HEK293T (cell line): ENCODE data around the gene GNG12.

ENCODE experiments used
- CTCF ChIA-PET: fragments of 350-600 bp; formaldehyde crosslinking; extraction: SDS; loops from one replicate; lab custom pipeline; 2021; ENCODE audit warnings: antibody characterized with exemption, inconsistent platforms; lab: Yijun Ruan, JAX
- POLR2A ChIA-PET: fragments of 350-600 bp; formaldehyde crosslinking; extraction: SDS; loops from one replicate; lab custom pipeline; 2020; ENCODE audit warnings: antibody characterized with exemption, inconsistent platforms; lab: Yijun Ruan, JAX
- DNase-seq: peaks from one replicate; pipeline ENCODE4 v3.0.0; 2012; ENCODE audit warnings: mixed read lengths; ENCODE audit errors: extremely low spot score
- ARNT ChIP-seq: fragments of 450-650 bp; IDR thresholded peaks from 2 replicates; pipeline ENCODE4 v1.6.1; 2017; ENCODE audit warnings: mild to moderate bottlenecking
- BHLHE40 ChIP-seq: fragments of 450-650 bp; IDR thresholded peaks from 2 replicates; pipeline ENCODE4 v1.6.1; 2016; ENCODE audit warnings: mild to moderate bottlenecking, moderate library complexity, borderline replicate concordance
- CTBP1 ChIP-seq: fragments of 450-650 bp; IDR thresholded peaks from 2 replicates; pipeline ENCODE4 v1.6.1; 2016; ENCODE audit warnings: borderline replicate concordance
- FOXA1 ChIP-seq: fragments of 450-650 bp; IDR thresholded peaks from 2 replicates; pipeline ENCODE4 v1.6.1; 2016; ENCODE audit warnings: mild to moderate bottlenecking
- FOXK2 ChIP-seq: fragments of 450-650 bp; IDR thresholded peaks from 2 replicates; pipeline ENCODE4 v1.6.1; 2016; ENCODE audit warnings: mild to moderate bottlenecking
- FOXM1 ChIP-seq: fragments of 450-650 bp; IDR thresholded peaks from 2 replicates; pipeline ENCODE4 v1.6.1; 2017; ENCODE audit warnings: mild to moderate bottlenecking, borderline replicate concordance
- HDGF ChIP-seq: fragments of 450-650 bp; IDR thresholded peaks from 2 replicates; pipeline ENCODE4 v1.6.1; 2017; ENCODE audit warnings: antibody characterized with exemption, borderline replicate concordance
- L3MBTL2 ChIP-seq: fragments of 450-650 bp; conservative IDR thresholded peaks from 2 replicates; pipeline ENCODE4 v1.6.1; 2016; ENCODE audit warnings: mild to moderate bottlenecking
- LEF1 ChIP-seq: fragments of 450-650 bp; IDR thresholded peaks from 2 replicates; pipeline ENCODE4 v1.6.1; 2017; ENCODE audit warnings: mild to moderate bottlenecking, borderline replicate concordance
- NFRKB ChIP-seq: fragments of 450-650 bp; IDR thresholded peaks from 2 replicates; pipeline ENCODE4 v1.6.1; 2016; ENCODE audit warnings: mild to moderate bottlenecking, moderate library complexity
- SP1 ChIP-seq: fragments of 450-650 bp; IDR thresholded peaks from 2 replicates; pipeline ENCODE4 v1.6.1; 2017
- SUZ12 ChIP-seq: fragments of 450-650 bp; IDR thresholded peaks from 2 replicates; pipeline ENCODE4 v1.6.1; 2016; ENCODE audit warnings: mild to moderate bottlenecking
- TARDBP ChIP-seq: fragments of 450-650 bp; IDR thresholded peaks from 2 replicates; pipeline ENCODE4 v1.6.1; 2016
- ZNF384 ChIP-seq: fragments of 450-650 bp; IDR thresholded peaks from 2 replicates; pipeline ENCODE4 v1.6.1; 2016
- TF ChIP-seq, protein P1 (sequence below): fragments of 450-650 bp; IDR thresholded peaks from 2 replicates; pipeline ENCODE4 v1.6.1; 2016

Gene GNG12

DNA sequence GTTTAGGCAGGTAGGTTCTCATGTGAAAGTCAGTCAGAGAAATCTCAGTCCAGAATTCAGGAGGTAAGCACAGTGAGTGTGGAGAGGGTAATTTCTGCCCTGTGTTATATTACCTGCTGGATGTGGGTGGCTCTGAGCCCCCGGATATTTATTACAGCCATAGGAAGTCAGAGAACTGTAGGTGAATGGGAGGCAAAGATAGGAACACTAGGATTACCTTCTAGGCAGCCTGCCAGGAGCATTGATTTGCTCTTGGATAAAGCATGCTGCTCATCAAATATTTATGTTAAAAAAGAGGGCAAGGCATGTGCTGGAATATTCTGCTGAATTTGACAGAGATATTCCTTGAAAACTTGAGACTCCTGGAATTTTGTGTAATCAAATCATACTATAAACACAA lies 8.5 kb downstream of the GNG12 start:
- no peak for DNase-seq
- no peak for TF ChIP-seq BHLHE40
- ChIA-PET CTCF (interaction anchor here (0.7 kb wide), 1 partner anchor 80 kb away, joined by 3 read pairs; no protein-coding TSS in a partner anchor), POLR2A (no interaction called here)

DNA sequence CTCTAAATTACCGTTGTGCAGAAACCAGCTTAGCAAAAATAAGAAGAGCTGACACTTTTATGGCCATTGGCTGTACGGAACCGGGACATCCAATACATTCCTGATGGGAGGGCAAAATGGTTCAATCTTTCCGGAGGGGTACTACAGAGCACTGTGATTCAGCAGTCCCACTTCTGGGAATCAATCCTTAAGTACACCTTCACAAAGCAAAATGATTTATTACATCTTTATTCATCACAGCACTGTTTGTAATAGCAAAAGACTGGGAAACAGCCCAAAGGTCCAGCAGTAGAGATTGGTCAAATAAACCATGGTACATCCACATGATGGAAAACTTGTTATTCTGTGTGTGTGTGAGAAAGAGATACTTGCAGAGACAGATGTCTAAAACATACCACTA lies 9.7 kb downstream of the GNG12 start:
- ChIA-PET CTCF (no interaction called here), POLR2A (no interaction called here)
- no peak for TF ChIP-seq BHLHE40
- no peak for TF ChIP-seq FOXA1
- TF ChIP-seq ZNF384: no peak
- TF ChIP-seq, protein P1, sequence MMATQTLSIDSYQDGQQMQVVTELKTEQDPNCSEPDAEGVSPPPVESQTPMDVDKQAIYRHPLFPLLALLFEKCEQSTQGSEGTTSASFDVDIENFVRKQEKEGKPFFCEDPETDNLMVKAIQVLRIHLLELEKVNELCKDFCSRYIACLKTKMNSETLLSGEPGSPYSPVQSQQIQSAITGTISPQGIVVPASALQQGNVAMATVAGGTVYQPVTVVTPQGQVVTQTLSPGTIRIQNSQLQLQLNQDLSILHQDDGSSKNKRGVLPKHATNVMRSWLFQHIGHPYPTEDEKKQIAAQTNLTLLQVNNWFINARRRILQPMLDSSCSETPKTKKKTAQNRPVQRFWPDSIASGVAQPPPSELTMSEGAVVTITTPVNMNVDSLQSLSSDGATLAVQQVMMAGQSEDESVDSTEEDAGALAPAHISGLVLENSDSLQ: 0 out of 2 replicates have a peak, but pooled peaks have one; percentile 30
- TF ChIP-seq HDGF: no peak
- TF ChIP-seq FOXK2: no peak
- DNase-seq: no peak

- TF ChIP-seq ARNT (no peak), L3MBTL2 (no peak), SUZ12 (no peak), BHLHE40 (no peak), ZNF384 (no peak), HDGF (no peak), LEF1 (no peak)
- POLR2A ChIA-PET: no interaction called here
- no peak for DNase-seq
- CTCF ChIA-PET: no interaction called here
Measured at GRCh38 chr1:67821263-67821662, 12.0 kb downstream of the GNG12 start.

DNA sequence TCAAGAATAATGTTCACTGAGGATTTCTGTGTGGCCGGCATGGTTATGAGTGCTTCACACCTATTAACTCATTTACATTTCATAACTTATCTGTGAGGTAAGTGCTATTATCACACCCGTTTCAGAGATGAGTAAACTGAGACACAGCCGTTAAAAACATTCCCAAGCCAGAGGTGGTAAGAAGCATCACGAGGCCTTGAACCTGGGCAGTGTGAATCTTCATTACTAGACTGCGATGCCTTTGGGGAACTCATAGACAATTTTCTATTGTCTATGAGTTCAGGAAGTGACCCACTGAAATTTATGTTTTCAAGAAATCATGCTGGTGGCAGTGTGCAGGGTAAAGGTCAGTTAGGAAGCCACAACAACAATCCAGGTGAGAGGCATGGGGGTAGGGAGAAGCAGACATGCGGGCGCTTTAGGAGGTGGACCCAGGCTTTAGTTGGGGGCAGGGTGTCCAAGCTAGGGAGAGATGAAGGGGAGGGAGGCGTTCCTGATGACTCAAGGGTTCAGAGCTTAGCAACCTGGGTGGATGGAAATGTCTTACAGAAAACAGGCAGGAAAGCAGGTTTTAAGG lies 14.5 kb downstream of the GNG12 start:
- DNase-seq: no peak
- ChIA-PET POLR2A (no interaction called here), CTCF (no interaction called here)
- no peak for TF ChIP-seq FOXM1
- TF ChIP-seq, protein P1: no peak
- no peak for TF ChIP-seq CTBP1
- TF ChIP-seq LEF1: no peak
- TF ChIP-seq L3MBTL2: no peak
- no peak for TF ChIP-seq FOXA1

DNA sequence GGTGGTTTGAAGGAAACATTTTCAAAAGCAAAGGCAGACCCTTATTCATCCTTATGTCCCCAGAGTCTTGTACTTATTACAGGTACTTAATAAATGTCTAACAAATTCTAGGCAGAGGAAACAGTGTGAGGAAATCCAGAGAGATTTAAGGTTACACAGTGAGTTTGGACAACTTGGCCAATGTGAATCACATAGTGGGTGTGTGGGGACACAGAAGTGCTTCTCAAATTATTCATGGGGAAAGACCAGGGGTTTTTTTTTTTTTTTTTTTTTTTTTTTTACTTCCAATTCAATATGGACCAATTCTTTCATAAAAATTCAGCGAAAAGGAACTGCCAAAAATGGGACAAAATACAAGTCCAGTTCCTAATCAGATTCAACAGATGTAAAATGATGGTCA lies 15.1 kb downstream of the GNG12 start:
- CTCF ChIA-PET: interaction anchor here (0.8 kb wide), 1 partner anchor 31 kb away, joined by 3 read pairs; no protein-coding TSS in a partner anchor
- TF ChIP-seq, protein P1: no peak
- TF ChIP-seq FOXA1 (no peak), TARDBP (no peak), L3MBTL2 (no peak), ARNT (no peak), SUZ12 (no peak), FOXM1 (no peak), CTBP1 (no peak), LEF1 (no peak), NFRKB (no peak), SP1 (no peak)
- POLR2A ChIA-PET: no interaction called here
- no peak for DNase-seq

DNA sequence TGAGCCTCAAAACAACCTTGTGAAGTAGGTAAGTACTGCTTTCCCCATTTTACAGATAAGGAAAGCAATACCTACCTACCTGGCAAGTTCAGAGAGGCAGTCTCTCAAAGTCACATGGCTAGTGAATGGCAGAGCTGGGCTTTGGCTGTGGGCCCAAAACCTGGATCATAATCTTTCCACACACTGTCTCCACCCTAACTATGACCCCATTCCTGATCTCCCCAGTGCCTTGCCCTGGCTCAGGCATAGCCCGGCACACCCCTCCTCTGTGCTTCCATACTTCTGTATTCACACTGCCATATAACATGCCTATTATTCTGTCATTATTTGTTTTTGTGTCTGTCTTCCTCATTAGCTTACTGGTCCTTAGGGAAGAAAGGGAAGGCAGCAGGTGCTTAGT lies 15.9 kb downstream of the GNG12 start:
- POLR2A ChIA-PET: no interaction called here

More for the DNA sequence above, 15.9 kb downstream of the GNG12 start:
- TF ChIP-seq ZNF384 (no peak), FOXA1 (no peak), FOXK2 (no peak), CTBP1 (no peak), HDGF (no peak), FOXM1 (no peak)
- TF ChIP-seq, protein P1: no peak
- no peak for DNase-seq
- CTCF ChIA-PET: interaction anchor here (0.8 kb wide), 1 partner anchor 30 kb away, joined by 3 read pairs; no protein-coding TSS in a partner anchor
